MG63 (cell line): Measurements from ENCODE around the gene MAGI3. TPM values are rescaled to one million over a fixed set of nuclear protein-coding genes. Genes with fewer than 3 reads are reported as not detected.
A peak's percentile ranks its signal among the peaks of the same experiment; 100 is the strongest.
"Not testable (repeated sequence)": the region's sequence is repeated elsewhere in the genome, so short reads cannot be mapped to it uniquely, and the experiment has no call there.

Experiments
- DNase-seq: peaks from one replicate; pipeline ENCODE4 v3.0.0-alpha.2; 2020
- H3K27me3 ChIP-seq: fragments of 250-450 bp; sonication (Bioruptor Pico); 2 replicates; pipeline ENCODE4 v1.5.1; 2020; ENCODE audit warnings: mild to moderate bottlenecking, moderate library complexity
- H3K36me3 ChIP-seq: fragments of 250-450 bp; sonication (Bioruptor Pico); 2 replicates; pipeline ENCODE4 v1.5.1; 2020; ENCODE audit warnings: mild to moderate bottlenecking, moderate library complexity
- H3K4me3 ChIP-seq: fragments of 250-450 bp; sonication (Bioruptor Pico); 2 replicates; pipeline ENCODE4 v1.5.1; 2020; ENCODE audit warnings: mild to moderate bottlenecking, moderate library complexity
- H3K9me3 ChIP-seq: fragments of 250-450 bp; sonication (Bioruptor Pico); 2 replicates; pipeline ENCODE4 v1.5.1; 2020; ENCODE audit warnings: mild to moderate bottlenecking, moderate library complexity
- total RNA-seq: library from RNA; depleted of rRNA; stranded (reverse); fragments of >200 nt; shearing (Covaris generic); gene quantifications from 2 replicates; pipeline ENCODE4 v1.2.3, GENCODE V29; 2014; ENCODE audit warnings: low replicate concordance

The MAGI3 gene
- total RNA-seq, 1 experiment from 2014 or later: 8.3 TPM

- Histone ChIP-seq H3K9me3 (peaks cover 3% of the 10 kb centered on the region; the same call in 1 of the 2 replicates), H3K27me3 (no peaks in the 10 kb centered on the region), H3K36me3 (no peaks in the 10 kb centered on the region), H3K4me3 (peak overlapping the region; percentile 98)
- no peak for DNase-seq
Observed at GRCh38 chr1:113392541-113393128, 2.3 kb downstream of the MAGI3 start.

GRCh38 chr1:113394043-113394862 lies 3.9 kb downstream of the MAGI3 start:
- H3K4me3 ChIP-seq: peak overlapping the region; percentile 98
- no peaks in the 10 kb centered on the region for H3K36me3 ChIP-seq
- no peaks in the 10 kb centered on the region for H3K9me3 ChIP-seq
- no peak for DNase-seq
- no peaks in the 10 kb centered on the region for H3K27me3 ChIP-seq

- Histone ChIP-seq H3K9me3 (no peaks in the 10 kb centered on the region), H3K36me3 (no peaks in the 10 kb centered on the region), H3K4me3 (peak overlapping the region; percentile 98), H3K27me3 (no peaks in the 10 kb centered on the region)
- no peak for DNase-seq
Observed at GRCh38 chr1:113394863-113395259, 4.5 kb downstream of the MAGI3 start.

- Histone ChIP-seq H3K4me3 (no peak overlapping the region), H3K27me3 (no peaks in the 10 kb centered on the region), H3K9me3 (no peaks in the 10 kb centered on the region), H3K36me3 (no peaks in the 10 kb centered on the region)
- DNase-seq: no peak
Observed at GRCh38 chr1:113396102-113396501, 5.8 kb downstream of the MAGI3 start.

- Histone ChIP-seq H3K27me3 (no peaks in the 10 kb centered on the region), H3K36me3 (no peaks in the 10 kb centered on the region), H3K4me3 (peak overlapping the region; percentile 6; the same call in 1 of the 2 replicates), H3K9me3 (no peaks in the 10 kb centered on the region)
- peak; percentile 84 for DNase-seq
Observed at GRCh38 chr1:113396585-113396984, 6.3 kb downstream of the MAGI3 start.

- DNase-seq: no peak
- Histone ChIP-seq H3K9me3 (no peaks in the 10 kb centered on the region), H3K27me3 (no peaks in the 10 kb centered on the region), H3K36me3 (no peaks in the 10 kb centered on the region), H3K4me3 (no peak overlapping the region)
Observed at GRCh38 chr1:113399062-113399583, 8.8 kb downstream of the MAGI3 start.

GRCh38 chr1:113401067-113401466 lies 10.8 kb downstream of the MAGI3 start:
- Histone ChIP-seq H3K27me3 (no peaks in the 10 kb centered on the region), H3K4me3 (no peak overlapping the region), H3K36me3 (peaks cover 5% of the 10 kb centered on the region; the same call in 1 of the 2 replicates), H3K9me3 (no peaks in the 10 kb centered on the region)
- DNase-seq: no peak

GRCh38 chr1:113401728-113402127 lies 11.4 kb downstream of the MAGI3 start:
- Histone ChIP-seq H3K36me3 (peaks cover 5% of the 10 kb centered on the region; the same call in 1 of the 2 replicates), H3K27me3 (no peaks in the 10 kb centered on the region), H3K9me3 (no peaks in the 10 kb centered on the region), H3K4me3 (no peak overlapping the region)
- no peak for DNase-seq

- H3K27me3 ChIP-seq: no peaks in the 10 kb centered on the region
- H3K36me3 ChIP-seq: peaks cover 5% of the 10 kb centered on the region; the same call in 1 of the 2 replicates
- DNase-seq: no peak
- H3K9me3 ChIP-seq: no peaks in the 10 kb centered on the region
- H3K4me3 ChIP-seq: no peak overlapping the region
Observed at GRCh38 chr1:113403065-113403464, 12.8 kb downstream of the MAGI3 start.

- H3K27me3 ChIP-seq: no peaks in the 10 kb centered on the region
- H3K9me3 ChIP-seq: no peaks in the 10 kb centered on the region
- no peak overlapping the region for H3K4me3 ChIP-seq
- no peak for DNase-seq
- peaks cover 5% of the 10 kb centered on the region; the same call in 1 of the 2 replicates for H3K36me3 ChIP-seq
Observed at GRCh38 chr1:113405573-113405972, 15.3 kb downstream of the MAGI3 start.

- DNase-seq, H3K9me3 ChIP-seq, H3K36me3 ChIP-seq, H3K27me3 ChIP-seq, H3K4me3 ChIP-seq: not testable (repeated sequence)
Observed at GRCh38 chr1:113406149-113406548, 15.8 kb downstream of the MAGI3 start.

GRCh38 chr1:113409363-113409762 lies 19.0 kb downstream of the MAGI3 start:
- H3K9me3 ChIP-seq: peaks cover 4% of the 10 kb centered on the region; the same call in 1 of the 2 replicates
- no peak for DNase-seq
- H3K36me3 ChIP-seq: peaks cover 5% of the 10 kb centered on the region; the same call in 1 of the 2 replicates
- no peak overlapping the region for H3K4me3 ChIP-seq
- no peaks in the 10 kb centered on the region for H3K27me3 ChIP-seq

- not testable (repeated sequence) for H3K36me3 ChIP-seq, H3K9me3 ChIP-seq, DNase-seq, H3K27me3 ChIP-seq, H3K4me3 ChIP-seq
Observed at GRCh38 chr1:113412020-113412419, 21.7 kb downstream of the MAGI3 start.

GRCh38 chr1:113415310-113416070 lies 25.2 kb downstream of the MAGI3 start:
- H3K27me3 ChIP-seq: no peaks in the 10 kb centered on the region
- no peak for DNase-seq
- no peak overlapping the region for H3K4me3 ChIP-seq

GRCh38 chr1:113416071-113416470 lies 25.8 kb downstream of the MAGI3 start:
- not testable (repeated sequence) for H3K27me3 ChIP-seq, H3K36me3 ChIP-seq, H3K4me3 ChIP-seq, H3K9me3 ChIP-seq, DNase-seq

More at GRCh38 chr1:113415310-113416070, 25.2 kb downstream of the MAGI3 start:
- H3K36me3 ChIP-seq: no peaks in the 10 kb centered on the region; the same call in 1 of the 2 replicates
- H3K9me3 ChIP-seq: peaks cover 4% of the 10 kb centered on the region; the same call in 1 of the 2 replicates

- peaks cover 4% of the 10 kb centered on the region; the same call in 1 of the 2 replicates for H3K9me3 ChIP-seq
- no peaks in the 10 kb centered on the region for H3K27me3 ChIP-seq
- no peak for DNase-seq
- no peak overlapping the region for H3K4me3 ChIP-seq
- H3K36me3 ChIP-seq: no peaks in the 10 kb centered on the region; the same call in 1 of the 2 replicates
Observed at GRCh38 chr1:113416496-113416895, 26.2 kb downstream of the MAGI3 start.
